ENCODE data around the gene DAPK2.

DAPK2 gene

DNA sequence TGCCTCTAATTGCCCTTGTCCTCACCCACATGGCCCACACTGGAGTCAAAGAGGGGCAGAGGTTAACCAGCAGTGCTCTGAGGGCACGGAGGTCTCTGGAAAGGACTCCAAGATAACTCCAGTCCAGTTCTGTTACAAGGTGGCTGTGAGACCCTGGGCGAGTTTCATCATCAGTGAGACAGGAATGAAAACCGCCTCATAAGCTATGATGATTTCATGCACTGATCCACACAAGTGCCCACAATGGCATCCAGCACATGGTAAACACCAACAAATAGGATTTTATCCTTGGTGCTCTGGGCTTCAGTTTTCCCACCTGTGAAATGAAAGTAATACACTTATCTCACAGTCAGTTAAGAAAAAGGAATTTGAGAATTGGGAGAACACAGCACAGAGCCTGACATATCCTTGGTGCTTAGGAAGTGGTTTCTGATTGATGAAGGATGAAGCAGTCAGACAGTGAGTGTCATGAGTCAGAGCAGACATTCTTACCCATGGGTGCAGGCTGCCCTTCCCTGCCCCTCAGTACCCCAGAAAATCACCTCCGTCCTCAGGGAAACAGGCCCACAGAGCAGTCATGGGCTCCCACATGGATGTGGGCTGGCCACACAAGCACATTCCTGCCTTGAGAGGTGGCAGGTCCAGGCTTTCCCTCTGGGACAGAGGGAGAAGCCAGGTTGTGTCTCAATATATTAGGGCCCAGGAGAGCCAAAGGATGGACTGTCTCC is 48.4 kb downstream of the DAPK2 start:
- no peak for DNase-seq (ENCODE audit: low read depth)

DNA sequence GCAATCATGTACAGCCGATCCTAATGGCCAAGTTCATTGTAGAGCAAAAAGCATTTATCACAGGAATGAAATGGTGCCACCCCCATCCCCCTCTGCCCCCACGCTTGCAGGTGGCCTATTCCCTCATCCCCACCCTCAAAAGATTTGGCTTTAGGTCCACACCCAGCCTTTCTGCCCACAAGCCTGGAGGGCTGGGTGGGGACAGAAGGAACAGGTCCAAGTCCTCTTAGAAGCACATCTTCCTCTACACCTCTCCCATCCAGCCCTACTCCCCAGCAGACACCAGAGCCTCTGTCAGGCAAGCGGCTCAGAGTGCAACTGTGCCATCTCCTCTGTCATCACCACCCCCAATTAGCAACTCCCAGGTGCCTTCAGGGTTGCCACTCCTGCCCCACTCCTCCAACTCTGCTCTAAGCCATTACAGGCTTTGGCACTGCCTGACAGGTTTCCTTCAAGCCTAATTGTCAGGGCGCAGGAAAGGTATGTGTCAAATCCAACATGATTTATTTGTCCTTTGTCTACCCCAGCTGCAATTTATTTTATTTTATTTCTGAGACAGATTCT is 49.4 kb downstream of the DAPK2 start:
- DNase-seq (ENCODE audit: low read depth): no peak

DNA sequence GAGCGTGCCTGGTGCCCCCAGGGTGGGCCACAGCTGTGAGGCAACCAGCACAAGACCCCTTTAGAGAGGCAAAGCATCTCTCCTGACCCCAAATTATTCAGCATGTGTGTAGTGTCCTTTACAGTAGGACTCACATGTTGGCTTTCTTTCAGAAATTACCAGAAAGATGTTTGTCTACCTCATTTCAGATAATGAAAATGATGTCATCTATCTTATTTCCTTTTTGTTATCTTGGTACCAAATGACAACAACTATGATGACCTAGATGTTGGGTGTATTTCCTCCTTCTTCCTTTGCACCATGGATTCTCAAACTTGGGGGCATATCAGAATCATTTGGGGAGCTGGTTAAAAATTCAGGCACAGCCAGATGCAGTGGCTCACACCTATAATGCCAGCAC is 50.5 kb downstream of the DAPK2 start:
- DNase-seq (ENCODE audit: low read depth): no peak

GRCh38 chr15:63994073-63994600 is 52.1 kb downstream of the DAPK2 start:
- no peak for DNase-seq (ENCODE audit: low read depth)

- DNase-seq (ENCODE audit: low read depth): no peak
Observed at GRCh38 chr15:63992300-63992699, 54.0 kb downstream of the DAPK2 start.

GRCh38 chr15:63991706-63992105 is 54.6 kb downstream of the DAPK2 start:
- no peak for DNase-seq (ENCODE audit: low read depth)

GRCh38 chr15:63990454-63990853 is 55.8 kb downstream of the DAPK2 start:
- DNase-seq (ENCODE audit: low read depth): no peak

DNA sequence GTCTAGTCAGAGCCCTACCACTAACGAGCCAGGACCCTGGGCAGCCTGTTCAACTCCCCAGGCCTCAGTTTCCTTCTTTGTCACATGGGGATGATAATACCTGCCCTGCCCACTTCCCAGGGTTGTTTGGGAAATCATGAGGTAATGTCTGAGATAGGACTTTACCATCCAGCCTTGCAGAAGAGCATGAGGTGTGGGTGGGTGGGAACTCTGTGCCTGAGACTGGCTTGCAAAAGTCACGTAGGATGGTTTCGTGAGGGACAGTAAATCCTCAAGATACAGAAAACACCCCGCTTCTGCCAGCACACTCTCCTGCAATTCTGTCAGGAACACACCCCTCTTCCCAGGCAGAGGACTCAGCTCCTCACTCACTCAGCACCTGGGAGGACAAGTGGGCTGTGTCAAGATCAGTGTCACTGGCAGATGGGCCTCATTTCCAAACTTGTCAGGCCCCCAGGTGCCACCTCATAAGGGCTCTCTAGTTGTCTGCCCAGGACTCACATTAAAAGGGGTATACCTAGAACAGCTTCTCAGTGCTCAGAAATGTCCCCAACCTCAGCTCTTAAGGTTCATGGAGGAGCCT is 58.4 kb downstream of the DAPK2 start:
- no peak for DNase-seq (ENCODE audit: low read depth)

- DNase-seq (ENCODE audit: low read depth): no peak
Observed at GRCh38 chr15:63986751-63987341, 59.4 kb downstream of the DAPK2 start.

DNA sequence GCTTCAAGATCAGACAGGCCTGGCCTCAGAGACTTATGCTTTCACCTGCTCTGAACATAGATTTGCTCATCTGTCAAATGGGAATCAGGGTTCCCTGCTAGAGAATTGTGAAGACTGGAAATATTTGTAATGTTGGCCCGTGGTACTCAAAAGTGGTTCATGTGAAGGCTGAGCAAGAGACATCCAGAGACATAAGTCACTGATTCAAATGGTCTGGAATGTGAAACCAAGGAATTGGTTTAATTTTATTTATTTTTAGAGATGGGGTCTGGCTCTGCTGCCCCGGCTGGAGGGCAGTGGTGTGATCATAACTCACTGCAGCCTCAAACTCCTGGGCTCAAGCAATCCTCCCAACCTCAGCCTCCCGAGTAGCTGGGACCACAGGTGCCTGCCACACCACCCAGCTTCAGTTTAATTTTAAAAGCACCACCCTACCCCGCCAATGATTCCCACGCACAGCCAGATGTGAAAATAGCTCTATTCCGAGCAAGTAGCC is 60.1 kb downstream of the DAPK2 start:
- no peak for DNase-seq (ENCODE audit: low read depth)

- DNase-seq (ENCODE audit: low read depth): no peak
Observed at GRCh38 chr15:63985221-63986184, 60.8 kb downstream of the DAPK2 start.

DNA sequence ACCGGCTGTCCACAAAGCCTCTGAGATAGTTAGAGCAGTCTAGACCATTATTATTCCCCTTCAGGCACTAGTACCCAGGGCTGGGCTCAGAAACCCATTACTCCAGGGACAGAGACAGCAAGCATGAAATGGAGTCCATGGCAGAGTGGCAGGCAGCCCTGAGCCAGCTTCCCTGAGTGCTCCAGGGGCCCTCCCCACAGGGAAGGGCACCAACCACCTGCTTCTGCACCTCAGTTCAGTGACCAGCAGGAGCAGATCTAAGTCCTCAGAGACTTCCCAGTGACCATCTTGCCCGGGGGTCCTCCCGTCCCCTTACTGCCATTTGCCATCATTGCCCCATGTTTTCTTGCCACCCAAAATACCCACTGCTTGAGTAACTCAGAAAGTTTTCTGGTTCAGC is 62.0 kb downstream of the DAPK2 start:
- no peak for DNase-seq (ENCODE audit: low read depth)

GRCh38 chr15:63983061-63983711 is 63.1 kb downstream of the DAPK2 start:
- no peak for DNase-seq (ENCODE audit: low read depth)

- no peak for DNase-seq (ENCODE audit: low read depth)
Observed at GRCh38 chr15:63982381-63982854, 63.9 kb downstream of the DAPK2 start.

DNA sequence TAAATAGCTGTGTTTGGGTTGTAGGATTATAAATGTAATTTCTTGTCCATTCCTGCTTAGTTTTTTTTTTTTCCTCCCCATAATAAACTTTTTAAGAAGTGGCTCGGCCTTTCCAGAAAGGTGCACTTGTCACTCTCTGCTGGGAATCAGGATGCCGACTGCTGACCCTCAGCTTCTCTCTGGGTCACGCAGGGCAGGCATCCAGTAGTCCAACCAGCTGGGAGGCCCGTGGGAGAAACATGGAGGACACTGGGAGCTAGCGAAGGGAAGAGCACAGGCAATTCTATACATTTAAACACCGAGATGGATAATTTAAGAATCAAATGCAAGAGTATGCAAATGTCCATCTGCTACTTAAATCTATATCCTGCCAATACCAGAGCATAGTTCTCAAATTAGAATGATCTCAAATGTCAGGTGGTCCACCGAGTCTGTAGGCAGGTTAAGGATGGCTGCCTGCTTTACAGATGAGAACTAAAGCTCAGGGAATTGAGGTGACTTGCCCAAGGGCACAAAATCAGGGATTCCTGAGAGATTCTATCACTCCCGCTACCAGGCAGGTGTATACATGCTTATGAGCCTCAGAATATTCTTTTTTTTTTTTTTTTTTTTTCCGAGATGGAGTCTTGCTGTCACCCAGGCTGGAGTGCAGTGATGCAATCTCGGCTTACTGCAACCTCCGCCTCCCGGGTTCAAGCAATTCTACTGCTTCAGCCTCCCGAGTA is 64.5 kb downstream of the DAPK2 start:
- DNase-seq (ENCODE audit: low read depth): no peak

DNA sequence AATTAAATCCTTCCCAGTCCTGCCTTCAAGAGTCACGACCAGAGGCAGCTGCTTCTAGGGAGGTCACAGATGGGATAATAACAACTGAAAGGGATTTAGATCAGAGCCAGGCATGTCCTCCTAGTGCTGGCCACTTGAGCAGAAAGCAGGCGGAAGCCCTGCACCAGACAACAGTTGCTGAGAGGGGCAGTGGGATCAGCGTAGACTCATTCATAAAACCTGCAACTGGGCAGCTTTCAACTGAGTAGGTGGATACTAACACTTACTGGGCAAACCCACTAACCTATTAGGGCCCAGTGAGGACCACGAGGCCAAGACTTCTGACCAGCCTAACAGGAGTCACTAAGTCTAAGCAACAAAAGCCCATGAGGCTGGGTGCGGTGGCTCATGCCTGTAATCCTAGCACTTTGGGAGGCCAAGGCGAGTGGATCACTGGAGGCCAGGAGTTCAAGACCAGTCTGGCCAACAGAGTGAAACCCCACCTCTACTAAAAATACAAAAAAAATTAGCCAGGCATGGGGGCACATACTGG is 67.0 kb downstream of the DAPK2 start:
- no peak for DNase-seq (ENCODE audit: low read depth)

GRCh38 chr15:63978511-63979261 is 67.6 kb downstream of the DAPK2 start:
- DNase-seq (ENCODE audit: low read depth): no peak

DNA sequence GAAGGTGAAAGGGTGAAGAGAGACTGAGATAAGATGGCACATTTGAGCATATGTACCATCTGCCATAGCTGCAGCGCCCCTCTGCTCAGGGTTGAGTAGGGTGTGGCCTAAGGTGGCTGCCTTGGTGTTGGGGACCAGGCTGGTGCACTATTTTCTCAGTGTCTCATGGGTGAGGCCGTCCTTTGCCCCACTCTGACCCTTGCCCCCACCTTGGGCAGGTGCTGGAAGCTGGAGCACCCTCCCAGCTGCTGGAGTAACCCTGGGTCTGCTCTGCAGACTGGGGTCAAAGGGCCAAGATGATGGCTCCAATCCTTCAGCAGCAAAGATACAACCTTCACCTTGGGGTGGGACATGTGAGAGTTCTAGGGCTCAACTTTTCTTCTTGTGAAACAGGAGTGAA is 69.2 kb downstream of the DAPK2 start:
- DNase-seq (ENCODE audit: low read depth): no peak

DNA sequence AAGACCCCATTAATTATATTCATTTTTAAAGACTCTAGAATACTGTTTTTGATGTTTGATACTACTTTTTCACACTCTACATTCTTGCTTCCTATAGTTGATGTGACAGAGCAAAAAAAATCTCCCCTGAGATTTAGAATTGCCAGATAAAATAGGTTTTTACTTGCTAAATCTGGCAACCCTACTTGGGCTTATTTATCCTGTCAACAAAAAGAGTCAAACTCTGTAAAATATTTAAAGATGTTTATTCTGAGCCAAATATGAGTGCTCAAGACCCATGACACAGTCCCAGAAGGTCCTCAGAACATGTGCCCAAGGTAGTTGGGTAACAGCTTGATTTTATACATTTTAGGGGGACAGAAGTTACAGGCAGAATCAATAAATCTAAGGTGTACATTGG is 72.3 kb downstream of the DAPK2 start:
- no peak for DNase-seq (ENCODE audit: low read depth)

Data from activated T-cell treated with anti-CD3 and anti-CD28 coated beads for 1 hour (primary cell).